ENCODE data around the gene UPK2.

Gene UPK2

DNA sequence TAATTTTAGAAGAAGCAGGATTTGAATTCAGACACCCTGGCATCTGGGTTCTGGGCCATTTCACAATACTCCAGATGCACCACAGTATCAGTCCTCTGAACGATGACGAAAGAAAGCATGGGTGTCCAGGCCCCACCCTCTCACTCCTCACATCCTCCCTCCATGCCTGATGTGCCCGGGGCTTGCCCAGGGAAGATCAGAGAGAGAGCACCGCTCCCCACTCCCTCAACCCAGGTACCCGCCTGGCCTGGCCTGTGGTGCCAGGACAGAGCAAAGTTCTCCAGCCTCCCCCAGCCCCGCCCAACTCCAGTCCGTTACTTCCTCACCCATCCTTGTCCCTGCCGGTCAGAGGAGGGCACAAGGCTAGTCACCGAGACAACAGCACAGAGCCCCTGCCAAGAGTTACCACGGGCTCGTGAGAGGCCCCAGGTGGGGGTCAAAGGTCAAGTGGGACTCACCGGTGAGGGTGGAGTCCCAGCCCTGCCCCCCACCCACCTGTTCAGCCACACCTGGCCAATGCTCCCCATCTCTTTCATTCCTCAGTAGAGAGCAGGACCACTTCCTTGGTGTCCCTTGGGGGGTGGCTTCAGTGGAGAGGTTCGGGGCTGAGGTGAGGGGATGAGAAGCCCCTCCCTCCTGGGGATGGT, 38.5 kb upstream of the UPK2 start:
- no peak for DNase-seq (ENCODE audit: low read depth in 2 of 2)

DNA sequence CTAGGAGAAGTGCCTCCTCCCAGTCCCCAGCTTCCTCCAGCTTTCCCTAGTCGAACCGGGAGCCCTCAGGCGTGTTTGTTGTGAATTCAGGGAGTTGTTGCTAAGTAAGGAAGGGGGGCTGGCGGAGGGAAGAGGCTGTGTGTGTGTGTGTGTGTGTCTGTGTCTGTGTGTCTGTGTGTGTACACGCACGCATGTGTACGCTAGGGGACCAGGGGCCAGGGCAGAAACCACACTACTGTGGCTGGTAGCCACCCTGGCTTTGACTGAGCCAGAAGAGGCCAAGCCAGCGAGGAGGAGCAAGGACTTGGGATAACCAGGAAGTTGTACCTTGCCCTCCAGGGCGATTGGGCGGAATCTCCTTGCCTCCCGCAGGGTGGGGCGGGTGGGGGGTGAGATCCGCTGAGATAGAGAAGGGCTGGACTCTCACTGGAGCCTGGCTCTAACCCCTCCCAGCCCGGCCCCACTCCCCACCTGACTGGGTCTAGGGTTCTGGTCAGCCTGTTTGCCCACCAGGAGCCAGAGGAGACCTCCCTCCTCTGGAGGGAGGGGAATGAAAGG, 37.9 kb upstream of the UPK2 start:
- DNase-seq (ENCODE audit: low read depth in 2 of 2) = no peak

GRCh38 chr11:118918686-118919280, 37.3 kb upstream of the UPK2 start:
- no peak for DNase-seq (ENCODE audit: low read depth in 2 of 2)

GRCh38 chr11:118921121-118921928, 34.8 kb upstream of the UPK2 start:
- DNase-seq (ENCODE audit: low read depth in 2 of 2) = no peak

- no peak for DNase-seq (ENCODE audit: low read depth in 2 of 2)
Observed at GRCh38 chr11:118921929-118922744, 34.0 kb upstream of the UPK2 start.

GRCh38 chr11:118922745-118923627, 33.1 kb upstream of the UPK2 start:
- no peak for DNase-seq (ENCODE audit: low read depth in 2 of 2)

DNA sequence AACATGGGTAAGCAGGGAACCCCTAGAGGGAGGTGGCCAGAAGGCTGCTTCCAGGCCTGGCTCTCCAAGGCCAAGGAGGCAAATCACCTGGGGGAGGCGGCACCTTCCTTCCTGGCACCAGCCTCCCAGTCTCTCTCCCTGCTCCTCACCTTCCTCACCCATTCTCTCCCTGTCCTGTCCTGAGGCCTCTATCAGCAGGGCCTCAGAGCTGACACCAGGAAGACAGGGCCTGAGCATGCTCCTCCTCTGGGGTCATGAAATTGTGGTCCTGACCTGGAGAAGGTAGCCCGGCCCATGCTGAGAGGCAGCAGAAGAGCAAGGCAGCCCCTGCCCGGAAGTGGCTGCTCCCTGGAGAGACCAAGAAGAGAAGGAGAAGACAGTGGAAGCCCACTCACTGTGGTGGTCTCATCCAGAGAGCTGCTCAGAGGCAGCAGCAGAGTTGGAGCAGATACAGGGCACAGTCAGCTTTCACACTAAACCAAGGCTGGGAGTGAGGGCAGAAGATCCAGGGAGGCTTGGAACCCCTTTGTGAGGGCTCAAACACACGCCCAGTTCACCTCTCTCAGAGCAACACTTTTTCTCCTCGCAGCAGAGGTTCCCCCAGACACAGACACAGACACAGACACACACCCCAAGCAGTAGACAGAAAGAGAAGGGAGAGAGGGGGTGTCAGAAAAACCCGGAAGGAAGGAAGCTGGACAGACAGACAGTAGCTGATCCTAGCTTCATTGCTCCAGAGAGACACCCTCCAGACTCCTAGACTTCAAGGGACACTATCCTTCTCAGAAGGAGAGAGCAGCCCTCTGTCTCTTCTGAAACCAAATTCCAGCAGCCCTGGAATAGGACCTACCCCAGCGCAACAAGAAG, 32.1 kb upstream of the UPK2 start:
- DNase-seq (ENCODE audit: low read depth in 2 of 2) = no peak

GRCh38 chr11:118924591-118925585, 31.2 kb upstream of the UPK2 start:
- DNase-seq (ENCODE audit: low read depth in 2 of 2) = no peak

DNA sequence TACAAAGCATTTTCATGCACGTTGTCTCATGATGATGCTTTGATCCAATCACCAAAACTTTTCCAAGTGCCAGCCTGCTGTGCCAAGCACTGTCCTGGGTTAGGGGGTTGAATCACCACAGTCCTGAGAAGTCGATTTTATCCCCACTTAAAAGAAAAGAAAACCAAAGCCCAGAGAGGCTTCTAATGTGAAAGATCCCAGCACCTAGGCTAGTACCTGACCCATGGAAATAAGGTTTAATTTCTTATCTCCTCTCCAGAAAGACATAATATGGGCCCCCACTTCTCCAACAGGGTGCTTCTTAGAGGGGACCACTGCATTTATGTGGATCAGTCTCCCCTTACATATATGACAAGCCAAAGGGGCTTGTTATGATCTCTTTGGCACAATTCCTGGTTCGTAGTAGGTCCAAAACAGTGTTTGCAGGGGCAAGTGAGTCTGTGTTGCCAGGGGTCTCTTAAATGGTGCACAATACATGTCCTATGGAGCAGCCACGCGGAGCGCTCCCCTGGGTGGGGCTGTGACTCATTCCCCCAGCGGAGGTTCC, 28.5 kb upstream of the UPK2 start:
- DNase-seq (ENCODE audit: low read depth in 2 of 2) = no peak

DNA sequence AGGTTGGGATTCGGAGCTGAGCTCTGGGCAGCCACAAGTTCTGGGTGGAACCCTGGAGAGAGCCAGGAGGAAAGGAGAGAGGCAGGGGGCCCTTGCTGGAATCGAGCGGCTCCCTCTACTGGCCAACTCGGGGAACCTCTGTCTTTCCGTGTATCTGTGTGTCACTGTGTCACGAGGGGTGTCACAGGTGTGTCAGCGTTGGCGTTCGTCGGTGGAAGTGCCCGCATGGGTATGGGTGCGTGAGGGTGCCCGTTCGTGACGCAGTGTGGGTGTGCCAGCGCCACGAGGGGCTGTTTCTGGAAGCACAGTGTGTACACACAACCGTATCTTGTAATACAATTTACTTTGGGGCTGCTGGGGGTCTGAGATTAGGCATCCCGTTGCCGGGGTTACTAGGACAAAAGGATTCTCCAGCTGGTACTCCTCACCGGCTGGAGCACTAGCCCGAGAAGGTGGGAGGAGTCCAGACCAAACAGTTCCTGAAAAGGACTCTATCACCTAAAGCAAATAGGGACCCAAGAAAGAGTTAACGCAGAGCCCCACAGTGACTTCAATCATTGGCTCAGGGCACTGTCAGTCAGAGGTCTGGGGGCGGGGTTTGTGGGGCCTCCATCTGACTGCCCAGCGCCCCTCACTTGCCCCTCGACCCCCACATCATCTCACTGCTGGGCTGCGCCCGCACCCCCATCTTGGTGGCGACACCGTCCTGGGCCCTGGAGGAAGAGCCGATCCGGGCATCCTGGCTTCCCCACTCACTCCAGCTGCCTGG, 27.8 kb upstream of the UPK2 start:
- DNase-seq (ENCODE audit: low read depth in 2 of 2) = peak; percentile 73 to 92

DNA sequence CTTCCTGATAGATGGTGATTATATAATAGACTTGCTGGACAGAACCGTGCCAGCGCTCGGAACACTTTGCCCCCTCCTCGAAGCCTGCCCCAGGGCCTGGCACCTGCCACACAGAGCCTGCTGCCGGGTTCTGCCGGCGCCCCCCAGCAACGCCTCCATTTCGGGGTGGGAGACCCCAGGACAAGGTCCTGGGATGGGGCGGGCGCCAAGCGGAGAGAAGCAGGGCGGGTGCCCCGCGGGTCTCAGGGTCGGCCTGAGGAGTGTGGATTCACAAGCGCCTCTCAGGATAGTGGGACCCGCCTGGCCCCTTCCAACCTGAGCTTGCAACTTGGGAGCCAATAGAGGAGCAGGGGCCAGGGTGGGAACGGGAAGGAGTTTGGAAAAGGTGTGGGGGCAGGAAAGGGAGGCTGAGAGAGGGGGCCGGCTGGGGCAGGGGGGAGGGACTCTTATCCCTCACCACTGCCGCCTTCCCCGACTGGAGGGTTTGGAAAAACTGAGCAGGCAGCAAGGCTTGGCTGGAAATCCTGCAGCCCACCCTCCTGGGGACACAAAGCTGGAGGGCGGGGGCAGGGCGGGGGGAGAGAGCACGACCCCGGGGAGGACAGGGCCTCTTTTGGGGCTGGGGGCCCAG, 27.1 kb upstream of the UPK2 start:
- DNase-seq (ENCODE audit: low read depth in 2 of 2) = no peak

- DNase-seq (ENCODE audit: low read depth in 2 of 2) = no peak
Observed at GRCh38 chr11:118929501-118930093, 26.5 kb upstream of the UPK2 start.

GRCh38 chr11:118930094-118930712, 25.9 kb upstream of the UPK2 start:
- peak; percentile 69 to 91 for DNase-seq (ENCODE audit: low read depth in 2 of 2)

DNA sequence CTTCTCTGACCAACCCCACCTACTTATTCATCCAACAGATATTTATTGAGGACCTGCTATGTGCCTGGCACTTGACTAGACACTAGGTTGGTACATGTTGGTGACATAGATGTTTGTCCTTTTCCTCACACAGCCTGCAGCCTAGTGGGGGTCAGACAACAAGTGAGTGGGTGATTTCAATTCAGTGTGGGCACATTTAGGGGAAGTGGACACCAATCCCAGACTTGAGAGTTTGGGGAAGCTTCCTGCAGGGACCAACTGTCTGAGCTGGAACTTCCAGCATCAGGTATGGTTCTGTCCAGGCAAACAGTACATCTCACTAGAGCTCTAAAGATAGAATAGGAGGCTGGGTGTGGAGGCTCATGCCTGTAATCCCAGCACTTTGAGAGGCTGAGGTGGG, 24.5 kb upstream of the UPK2 start:
- DNase-seq (ENCODE audit: low read depth in 2 of 2) = no peak

- DNase-seq (ENCODE audit: low read depth in 2 of 2) = no peak
Observed at GRCh38 chr11:118933486-118933885, 22.6 kb upstream of the UPK2 start.

GRCh38 chr11:118935376-118935775, 20.7 kb upstream of the UPK2 start:
- DNase-seq (ENCODE audit: low read depth in 2 of 2) = no peak

Measured in stimulated activated CD4-positive, alpha-beta T cell treated with anti-CD3 and anti-CD28 coated beads, Interleukin-12 subunit alpha, Interleukin-12 subunit beta, amount 100 ng/mL, for 24 hours (primary cell).